Heart left ventricle (tissue), 13 donors: ENCODE data around the gene CCDC8.

ENCODE experiments used
- POLR2A ChIP-seq, 2 donors: fragments of 450-650 bp; IDR thresholded peaks; one replicate each; pipeline ENCODE4 v1.6.1; 2017; ENCODE audit warnings: antibody characterized with exemption in 2 of 2, mild to moderate bottlenecking in 2 of 2, moderate library complexity in 2 of 2
- TF ChIP-seq, protein P1 (sequence below), 12 donors: fragments of 200-600 bp; sonication (generic) in 4 of 12; IDR thresholded peaks; one replicate each; pipeline versions ENCODE4 v1.5.0 to v1.8.0; 2018 to 2022; ENCODE audit warnings: antibody characterized with exemption in 12 of 12, mild to moderate bottlenecking in 5 of 12
- donor health status: ischemic (EF 13 %, LVEDD 7.1; RV severe dilation, severe dysfunction).
- donor health status: DM: no; HTN: yes; CAD: no.
- donor health status: DM: no; HTN: no; CAD: no.
- donor health status: ischemic (EF 25% LVEDD 6.9; RV normal size, moderate dysfunction).
- donor health status: ischemic (EF 25% LVEDD 5.7; RV mildly dilated, moderate dysfunction).
- donor health status: ischemic (EF 35%, LVEDD 5.7; RV mildly dilated, moderate dysfunction).
- donor health status: nonischemic (EF 11% LVEDD 7.7; RV severe dilation, severe dysfunction).
- donor health status: DM: yes; HTN: yes; CAD: no.
- donor health status: PGD.
- donor health status: ischemic (EF 29% LVEDD 5.4; RV normal size, mild dysfunction).
- donor health status: nonischemic (EF 23%, LVEDD 6.1; RV moderate dilation, normal function).

DNA sequence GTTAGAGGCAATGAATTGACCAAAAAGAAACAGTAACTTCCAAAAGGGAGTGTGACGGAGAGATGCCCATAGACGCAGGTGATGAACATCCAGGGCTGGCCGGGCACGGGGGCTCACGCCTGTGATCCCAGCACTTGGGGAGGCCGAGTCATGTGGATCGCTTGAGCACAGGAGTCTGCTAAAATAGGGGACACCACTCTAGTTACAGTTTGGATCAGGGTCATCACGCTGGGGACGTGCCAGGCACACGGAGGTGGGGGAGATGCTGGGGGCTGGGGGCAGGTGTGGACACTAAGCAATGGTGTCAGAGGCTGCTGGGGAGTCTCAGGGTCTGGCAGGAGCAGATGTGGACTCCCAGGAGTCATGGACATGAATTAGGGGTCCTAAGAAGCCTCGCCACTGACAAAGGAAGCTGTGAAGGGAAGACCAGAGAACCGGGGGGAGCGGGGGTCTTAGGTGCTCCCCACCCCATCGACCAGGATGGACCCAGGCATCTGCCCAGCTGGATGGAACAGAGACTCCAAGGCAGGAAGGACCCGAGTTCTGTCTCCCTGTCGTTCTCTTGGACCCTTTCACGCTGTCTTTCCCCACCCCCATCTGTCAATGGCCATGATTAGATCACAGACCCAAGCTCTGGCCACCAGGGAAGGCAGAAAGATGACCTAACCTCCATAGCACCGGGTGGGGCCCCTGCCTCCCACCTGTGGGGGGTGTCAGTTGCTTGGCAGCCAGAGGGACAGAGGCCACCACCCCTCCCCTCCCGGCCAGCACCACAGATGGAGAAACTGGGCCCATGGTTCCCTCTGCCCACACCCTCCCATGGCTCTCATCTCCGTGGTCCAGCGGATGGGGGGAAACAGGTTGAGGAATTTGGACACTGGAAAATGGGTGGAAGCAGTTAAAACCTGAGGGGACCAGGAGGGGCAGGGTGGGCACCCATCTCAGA, 19.6 kb downstream of the CCDC8 start:
- TF ChIP-seq, protein P1, sequence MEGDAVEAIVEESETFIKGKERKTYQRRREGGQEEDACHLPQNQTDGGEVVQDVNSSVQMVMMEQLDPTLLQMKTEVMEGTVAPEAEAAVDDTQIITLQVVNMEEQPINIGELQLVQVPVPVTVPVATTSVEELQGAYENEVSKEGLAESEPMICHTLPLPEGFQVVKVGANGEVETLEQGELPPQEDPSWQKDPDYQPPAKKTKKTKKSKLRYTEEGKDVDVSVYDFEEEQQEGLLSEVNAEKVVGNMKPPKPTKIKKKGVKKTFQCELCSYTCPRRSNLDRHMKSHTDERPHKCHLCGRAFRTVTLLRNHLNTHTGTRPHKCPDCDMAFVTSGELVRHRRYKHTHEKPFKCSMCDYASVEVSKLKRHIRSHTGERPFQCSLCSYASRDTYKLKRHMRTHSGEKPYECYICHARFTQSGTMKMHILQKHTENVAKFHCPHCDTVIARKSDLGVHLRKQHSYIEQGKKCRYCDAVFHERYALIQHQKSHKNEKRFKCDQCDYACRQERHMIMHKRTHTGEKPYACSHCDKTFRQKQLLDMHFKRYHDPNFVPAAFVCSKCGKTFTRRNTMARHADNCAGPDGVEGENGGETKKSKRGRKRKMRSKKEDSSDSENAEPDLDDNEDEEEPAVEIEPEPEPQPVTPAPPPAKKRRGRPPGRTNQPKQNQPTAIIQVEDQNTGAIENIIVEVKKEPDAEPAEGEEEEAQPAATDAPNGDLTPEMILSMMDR (IDR thresholded peaks at IDR 0.05) = no peak
- no peak for TF ChIP-seq POLR2A (IDR thresholded peaks at IDR 0.05)
